NK-92 (cell line): ENCODE data around the gene COL4A2.
"Not testable (repeated sequence)": the region's sequence is repeated elsewhere in the genome, so short reads cannot be mapped to it uniquely, and the experiment has no call there.

Source experiments
- DNase-seq: peaks from one replicate; lab custom pipeline; 2025; ENCODE audit not compliant: unreplicated experiment; lab: John Stamatoyannopoulos, UW

The COL4A2 gene

GRCh38 chr13:110377178-110377825 is 70.2 kb downstream of the COL4A2 start:
- no peak for DNase-seq

GRCh38 chr13:110377826-110378201 is 70.7 kb downstream of the COL4A2 start:
- no peak for DNase-seq

- DNase-seq: no peak
These were observed 72.3 kb downstream of the COL4A2 start for GRCh38 chr13:110379358-110379757.

- DNase-seq: no peak
These were observed 72.8 kb downstream of the COL4A2 start for GRCh38 chr13:110379905-110380341.

- no peak for DNase-seq
These were observed 73.4 kb downstream of the COL4A2 start for GRCh38 chr13:110380359-110381028.

- DNase-seq: no peak
These were observed 73.9 kb downstream of the COL4A2 start for GRCh38 chr13:110381029-110381360.

GRCh38 chr13:110382229-110382628 is 75.1 kb downstream of the COL4A2 start:
- no peak for DNase-seq

- no peak for DNase-seq
These were observed 75.7 kb downstream of the COL4A2 start for GRCh38 chr13:110382830-110383229.

GRCh38 chr13:110387451-110388107 is 80.5 kb downstream of the COL4A2 start:
- DNase-seq: no peak

GRCh38 chr13:110388108-110388943 is 81.2 kb downstream of the COL4A2 start:
- no peak for DNase-seq

- no peak for DNase-seq
These were observed 83.5 kb downstream of the COL4A2 start for GRCh38 chr13:110390567-110390966.

GRCh38 chr13:110391273-110391672 is 84.2 kb downstream of the COL4A2 start:
- DNase-seq: no peak

GRCh38 chr13:110392510-110393240 is 85.6 kb downstream of the COL4A2 start:
- DNase-seq: no peak

- DNase-seq: no peak
These were observed 86.7 kb downstream of the COL4A2 start for GRCh38 chr13:110393761-110394160.

- DNase-seq: no peak
These were observed 87.3 kb downstream of the COL4A2 start for GRCh38 chr13:110394371-110394841.

- not testable (repeated sequence) for DNase-seq
These were observed 88.5 kb downstream of the COL4A2 start for GRCh38 chr13:110395616-110396015.

GRCh38 chr13:110396476-110396875 is 89.4 kb downstream of the COL4A2 start:
- DNase-seq: no peak

GRCh38 chr13:110396913-110397381 is 89.9 kb downstream of the COL4A2 start:
- no peak for DNase-seq

- DNase-seq: no peak
These were observed 90.5 kb downstream of the COL4A2 start for GRCh38 chr13:110397436-110398115.
